K562 (cell line): ENCODE data around the gene CD99L2. TPM values are rescaled to one million over a fixed set of nuclear protein-coding genes. Genes with fewer than 3 reads are reported as not detected.

Experiments used
- CHD4 ChIP-seq: fragments of 200-600 bp; sonication (generic); IDR thresholded peaks from 3 replicates; pipeline ENCODE4 v1.6.1; 2012; ENCODE audit warnings: low read depth, mild to moderate bottlenecking, mixed read lengths, low read length, inconsistent platforms; ENCODE audit not compliant: insufficient read depth, insufficient replicate concordance, poor library complexity, severe bottlenecking
- CXXC5 ChIP-seq: fragments of 250-450 bp; sonication (Bioruptor Pico); IDR thresholded peaks from 2 replicates; pipeline ENCODE4 v1.8.0; 2022; ENCODE audit warnings: inconsistent platforms, mild to moderate bottlenecking, moderate library complexity
- E2F1 ChIP-seq: sonication (generic); formaldehyde crosslinking; IDR thresholded peaks from 2 replicates; pipeline ENCODE4 v1.8.1; 2023; ENCODE audit warnings: mild to moderate bottlenecking, missing genetic modification reagents, moderate library complexity
- ERF ChIP-seq: fragments of 450-650 bp; formaldehyde crosslinking; IDR thresholded peaks from 2 replicates; pipeline ENCODE4 v1.4.0; 2020; ENCODE audit warnings: mild to moderate bottlenecking, mixed read lengths
- FOXM1 ChIP-seq, 2 experiments: fragments of 450-650 bp in 1 of 2; sonication (generic) in 1 of 2; formaldehyde crosslinking in 1 of 2; IDR thresholded peaks; 2 replicates each; pipeline versions ENCODE4 v1.6.1 to v1.9.0; 2017 to 2022; ENCODE audit warnings: low read depth in 2 of 2, mild to moderate bottlenecking in 2 of 2, missing genetic modification reagents in 1 of 2, moderate library complexity in 1 of 2
- GTF3C2 ChIP-seq: IDR thresholded peaks from 3 replicates; pipeline ENCODE4 v1.6.1; 2011; ENCODE audit warnings: borderline replicate concordance, mild to moderate bottlenecking, moderate library complexity; ENCODE audit not compliant: insufficient read length; ENCODE audit errors: extremely low read depth
- HIVEP1 ChIP-seq: fragments of 250-450 bp; sonication (Bioruptor Pico); IDR thresholded peaks from 2 replicates; pipeline ENCODE4 v1.4.0; 2020; ENCODE audit warnings: mild to moderate bottlenecking
- IRF2 ChIP-seq: sonication (generic); formaldehyde crosslinking; IDR thresholded peaks from 2 replicates; pipeline ENCODE4 v1.8.1; 2022; ENCODE audit warnings: mild to moderate bottlenecking, missing genetic modification reagents
- JUNB ChIP-seq: fragments of 450-650 bp; formaldehyde crosslinking; conservative IDR thresholded peaks from 2 replicates; pipeline ENCODE4 v1.4.0; 2020; ENCODE audit warnings: mild to moderate bottlenecking
- KLF16 ChIP-seq: IDR thresholded peaks from 2 replicates; pipeline ENCODE4 v1.6.1; 2016; ENCODE audit warnings: antibody characterized with exemption
- MAZ ChIP-seq, 2 experiments: fragments of 450-650 bp in 1 of 2; sonication (generic) in 1 of 2; formaldehyde crosslinking; IDR thresholded peaks in 1 of 2; conservative IDR thresholded peaks in 1 of 2; 2 replicates each; pipeline versions ENCODE4 v1.4.0 to v1.5.0; 2020; ENCODE audit warnings: mild to moderate bottlenecking in 1 of 2, missing genetic modification reagents in 1 of 2
- MED1 ChIP-seq: sonication (generic); formaldehyde crosslinking; IDR thresholded peaks from 2 replicates; pipeline ENCODE4 v1.8.1; 2023; ENCODE audit warnings: missing genetic modification reagents, borderline replicate concordance
- NR3C1 ChIP-seq: sonication (generic); formaldehyde crosslinking; IDR thresholded peaks from 2 replicates; pipeline ENCODE4 v1.8.1; 2022; ENCODE audit warnings: missing genetic modification reagents
- POLR2B ChIP-seq: fragments of 450-650 bp; IDR thresholded peaks from 2 replicates; pipeline ENCODE4 v1.6.1; 2018; ENCODE audit warnings: low read depth; ENCODE audit not compliant: partially characterized antibody
- SMAD4 ChIP-seq: fragments of 250-450 bp; sonication (Bioruptor Pico); conservative IDR thresholded peaks from 2 replicates; pipeline ENCODE4 v1.8.0; 2021; ENCODE audit warnings: inconsistent platforms, mild to moderate bottlenecking, moderate library complexity
- ZBTB33 ChIP-seq: sonication (generic); formaldehyde crosslinking; IDR thresholded peaks from 2 replicates; pipeline ENCODE4 v1.8.1; 2023; ENCODE audit warnings: mild to moderate bottlenecking, missing genetic modification reagents
- ZBTB5 ChIP-seq: fragments of 450-650 bp; IDR thresholded peaks from 2 replicates; pipeline ENCODE4 v1.6.1; 2017; ENCODE audit warnings: antibody characterized with exemption
- ZNF766 ChIP-seq: fragments of 200-800 bp; sonication (Bioruptor generic); conservative IDR thresholded peaks from 2 replicates; pipeline ENCODE4 v1.6.1; 2016; ENCODE audit warnings: missing genetic modification characterization, missing compliant biosample characterization
- polyA plus RNA-seq, 8 experiments: library from polyadenylated mRNA; depleted of rRNA in 4 of 8; stranded (reverse) in 5 of 8; unstranded in 3 of 8; fragments of >200 nt; fragmentation: Nextera tagmentation in 2 of 8; fragmentation: Illumina TruSeq in 1 of 8; extraction: Ambion mirVana in 2 of 8; extraction: Trizol in 1 of 8; gene quantifications; 2 replicates each; pipeline versions ENCODE4 v1.2.1 to v1.2.3, GENCODE V29; 2011 to 2014; ENCODE audit warnings: inconsistent platforms in 1 of 8, missing spikeins in 1 of 8
- total RNA-seq, 7 experiments: library from RNA; depleted of rRNA in 6 of 7; stranded (reverse); fragments of >200 nt in 6 of 7; fragmentation: Illumina TruSeq in 2 of 7; extraction: Trizol in 2 of 7; gene quantifications; 2 replicates each; pipeline versions ENCODE4 v1.2.1 to v1.2.3, GENCODE V29; 2011 to 2021; ENCODE audit warnings: low replicate concordance in 1 of 7

Gene CD99L2
- total and polyA plus RNA-seq, 9 of the 15 experiments (the other 6 are each of a cell fraction or from before 2014, with no cell fraction given), result 0.76 to 19.0 (median 11.9) TPM

- peak in 1 of 2 experiments; percentile 12; a peak in 1 of 4 replicates for TF ChIP-seq MAZ (CRISPR knock-in tag; conservative IDR thresholded peaks at IDR 0.05 in 1 of 2, IDR thresholded peaks at IDR 0.05 in 1 of 2)
- TF ChIP-seq CXXC5 (CRISPR knock-in tag), result peak; percentile 39; the same call in 1 of the 2 replicates
- TF ChIP-seq JUNB (CRISPR knock-in tag), result no peak
- TF ChIP-seq SMAD4, result no peak
- TF ChIP-seq ZBTB33 (CRISPR knock-in tag), result no peak
- TF ChIP-seq GTF3C2, result no peak
- peak; percentile 78 for TF ChIP-seq ZBTB5
- no peak for TF ChIP-seq HIVEP1 (CRISPR knock-in tag)
- no peak for TF ChIP-seq ZNF766
- TF ChIP-seq CHD4, result no peak
- no peak for TF ChIP-seq IRF2 (CRISPR knock-in tag)
- no peak for TF ChIP-seq FOXM1 (IDR thresholded peaks at IDR 0.05; ENCODE audit: low read depth)
- no peak for TF ChIP-seq FOXM1 (CRISPR knock-in tag; IDR thresholded peaks at IDR 0.05; ENCODE audit: low read depth)
- no peak for TF ChIP-seq KLF16
- no peak for TF ChIP-seq E2F1
- no peak for TF ChIP-seq ERF (CRISPR knock-in tag)
- TF ChIP-seq NR3C1 (CRISPR knock-in tag), result no peak
- no peak for TF ChIP-seq MED1 (CRISPR knock-in tag)
- peak; percentile 58 for TF ChIP-seq POLR2B
These were observed at the start of gene CD99L2 (continued) for GRCh38 chrX:150898343-150899190.
